CD4-positive, CD25-positive, alpha-beta regulatory T cell (primary cell): Measurements from ENCODE around the gene PLSCR5. TPM values are rescaled to one million over a fixed set of nuclear protein-coding genes. Genes with fewer than 3 reads are reported as not detected.

Source experiments
- ATAC-seq, 2 donors: fragments of 150-1000 bp; cut with Tn5 transposase; one replicate each; pipeline ENCODE4 v1.10.0; 2021; ENCODE audit warnings: low read depth in 2 of 2, moderate number of reproducible peaks in 2 of 2, moderate library complexity in 1 of 2
- DNase-seq, 3 donors: peaks; one replicate each; pipeline versions ENCODE4 v3.0.0 to v3.0.0-alpha.2; 2012 to 2022; ENCODE audit warnings: mixed read lengths in 1 of 3
- H3K27ac ChIP-seq: one replicate; pipeline ENCODE4 v1.7.0; 2013; ENCODE audit warnings: mild to moderate bottlenecking, low read length; ENCODE audit not compliant: insufficient read depth, poor library complexity, severe bottlenecking
- H3K27me3 ChIP-seq: one replicate; pipeline ENCODE4 v1.7.0; 2013; ENCODE audit warnings: low read length; ENCODE audit not compliant: control insufficient read depth, insufficient read depth
- H3K36me3 ChIP-seq: one replicate; pipeline ENCODE4 v1.7.0; 2013; ENCODE audit warnings: mild to moderate bottlenecking, low read length, moderate library complexity; ENCODE audit not compliant: control insufficient read depth, insufficient read depth
- H3K4me1 ChIP-seq: 2 replicates; pipeline ENCODE4 v1.7.0; 2013; ENCODE audit warnings: mild to moderate bottlenecking, low read length; ENCODE audit not compliant: insufficient read depth, control insufficient read depth, poor library complexity, severe bottlenecking
- H3K4me3 ChIP-seq: one replicate; pipeline ENCODE4 v1.7.0; 2013; ENCODE audit warnings: low read depth, mild to moderate bottlenecking, low read length, moderate library complexity
- H3K9me3 ChIP-seq, 2 experiments: 1 replicate in 1 of 2; 2 replicates in 1 of 2; pipeline ENCODE4 v1.7.0; 2013; ENCODE audit warnings: low read length in 2 of 2, mild to moderate bottlenecking in 1 of 2, moderate library complexity in 1 of 2; ENCODE audit not compliant: control insufficient read depth in 2 of 2
- H3K27ac Mint-ChIP-seq, 3 donors: one replicate each; pipeline ENCODE4 v1.8.0; 2020 to 2022; ENCODE audit warnings: mild to moderate bottlenecking in 3 of 3, mixed read lengths in 3 of 3, moderate library complexity in 2 of 3
- H3K27me3 Mint-ChIP-seq: one replicate; pipeline ENCODE4 v1.8.0; 2022; ENCODE audit warnings: mild to moderate bottlenecking, mixed read lengths
- H3K36me3 Mint-ChIP-seq: one replicate; pipeline ENCODE4 v1.8.0; 2020; ENCODE audit warnings: mixed read lengths
- H3K4me1 Mint-ChIP-seq, 4 donors: one replicate each; pipeline ENCODE4 v1.8.0; 2020 to 2022; ENCODE audit warnings: mixed read lengths in 4 of 4, mild to moderate bottlenecking in 1 of 4
- H3K4me3 Mint-ChIP-seq, 4 donors: one replicate each; pipeline ENCODE4 v1.8.0; 2020 to 2022; ENCODE audit warnings: mild to moderate bottlenecking in 4 of 4, mixed read lengths in 4 of 4, moderate library complexity in 3 of 4
- H3K9me3 Mint-ChIP-seq, 7 donors: one replicate each; pipeline ENCODE4 v1.8.0; 2020 to 2022; ENCODE audit warnings: mixed read lengths in 7 of 7, mild to moderate bottlenecking in 3 of 7, moderate library complexity in 2 of 7
- polyA plus RNA-seq, 4 donors: library from polyadenylated mRNA; unstranded; fragments of 300-500 nt; fragmentation: Illumina TruSeq; gene quantifications; one replicate each; pipeline ENCODE4 v1.2.3, GENCODE V29; 2021
- total RNA-seq: library from RNA; stranded (reverse); gene quantifications from one replicate; pipeline ENCODE4 v1.2.3, GENCODE V29; 2022

The PLSCR5 gene
- total and polyA plus RNA-seq, 5 donors from 2014 or later: not detected

- no peak overlapping the region for H3K27ac Mint-ChIP-seq
- ATAC-seq: no peak
Measured at GRCh38 chr3:146611096-146611495, 6.0 kb upstream of the PLSCR5 start.

GRCh38 chr3:146598535-146598934, 6.6 kb downstream of the PLSCR5 start:
- no peak for ATAC-seq

More at GRCh38 chr3:146611096-146611495, 6.0 kb upstream of the PLSCR5 start:
- Mint-ChIP-seq H3K4me1 (no peaks in the 10 kb centered on the region), H3K36me3 (no peaks in the 10 kb centered on the region), H3K27me3 (no peaks in the 10 kb centered on the region), H3K4me3 (no peak overlapping the region), H3K9me3 (peaks cover 0 to 2% (median 0%) of the 10 kb centered on the region in 7 donors)
- no peak for DNase-seq
- no peak overlapping the region for H3K4me3 ChIP-seq
- no peak overlapping the region for H3K27ac ChIP-seq
- no peaks in the 10 kb centered on the region for H3K27me3 ChIP-seq
- H3K36me3 ChIP-seq: no peaks in the 10 kb centered on the region
- H3K9me3 ChIP-seq: no peaks in the 10 kb centered on the region
- no peaks in the 10 kb centered on the region for H3K4me1 ChIP-seq

GRCh38 chr3:146594843-146595482, 10.2 kb downstream of the PLSCR5 start:
- DNase-seq: peak in 1 of 3 donors; percentile 24
- H3K9me3 ChIP-seq: no peaks in the 10 kb centered on the region
- Mint-ChIP-seq H3K27me3 (no peaks in the 10 kb centered on the region), H3K4me1 (no peaks in the 10 kb centered on the region), H3K36me3 (no peaks in the 10 kb centered on the region), H3K27ac (peak overlapping the region in 1 of 3 donors; percentile 51), H3K9me3 (no peaks in the 10 kb centered on the region), H3K4me3 (no peak overlapping the region)
- H3K4me3 ChIP-seq: no peak overlapping the region
- H3K27me3 ChIP-seq: no peaks in the 10 kb centered on the region
- H3K4me1 ChIP-seq: no peaks in the 10 kb centered on the region
- no peak overlapping the region for H3K27ac ChIP-seq
- H3K36me3 ChIP-seq: no peaks in the 10 kb centered on the region
- no peak for ATAC-seq

More at GRCh38 chr3:146598535-146598934, 6.6 kb downstream of the PLSCR5 start:
- no peak for DNase-seq
- H3K27me3 Mint-ChIP-seq: no peaks in the 10 kb centered on the region
- no peaks in the 10 kb centered on the region for H3K36me3 ChIP-seq
- no peaks in the 10 kb centered on the region for H3K27me3 ChIP-seq
- H3K36me3 Mint-ChIP-seq: no peaks in the 10 kb centered on the region
- no peak overlapping the region for H3K27ac Mint-ChIP-seq
- H3K4me1 Mint-ChIP-seq: no peaks in the 10 kb centered on the region
- no peak overlapping the region for H3K4me3 ChIP-seq
- no peaks in the 10 kb centered on the region for H3K4me1 ChIP-seq
- no peaks in the 10 kb centered on the region for H3K9me3 ChIP-seq
- no peaks in the 10 kb centered on the region for H3K9me3 Mint-ChIP-seq
- H3K27ac ChIP-seq: no peak overlapping the region
- H3K4me3 Mint-ChIP-seq: no peak overlapping the region

GRCh38 chr3:146593776-146594175, 11.4 kb downstream of the PLSCR5 start:
- no peak overlapping the region for H3K4me3 ChIP-seq
- no peaks in the 10 kb centered on the region for H3K9me3 ChIP-seq
- no peaks in the 10 kb centered on the region for H3K27me3 ChIP-seq
- no peaks in the 10 kb centered on the region for H3K27me3 Mint-ChIP-seq
- H3K36me3 Mint-ChIP-seq: no peaks in the 10 kb centered on the region
- DNase-seq: no peak
- H3K36me3 ChIP-seq: no peaks in the 10 kb centered on the region
- H3K27ac ChIP-seq: no peak overlapping the region
- H3K4me1 ChIP-seq: no peaks in the 10 kb centered on the region
- no peak overlapping the region for H3K27ac Mint-ChIP-seq
- H3K4me3 Mint-ChIP-seq: no peak overlapping the region
- H3K9me3 Mint-ChIP-seq: no peaks in the 10 kb centered on the region
- ATAC-seq: no peak
- H3K4me1 Mint-ChIP-seq: no peaks in the 10 kb centered on the region

GRCh38 chr3:146590521-146590920, 14.6 kb downstream of the PLSCR5 start:
- ATAC-seq (no peak), DNase-seq (no peak)
- no peaks in the 10 kb centered on the region for H3K36me3 ChIP-seq
- no peaks in the 10 kb centered on the region for H3K36me3 Mint-ChIP-seq
- H3K4me3 Mint-ChIP-seq: no peak overlapping the region
- H3K9me3 Mint-ChIP-seq: peaks cover 0 to 1% (median 0%) of the 10 kb centered on the region in 7 donors
- no peak overlapping the region for H3K27ac ChIP-seq
- no peak overlapping the region for H3K27ac Mint-ChIP-seq
- H3K4me3 ChIP-seq: no peak overlapping the region
- no peaks in the 10 kb centered on the region for H3K27me3 ChIP-seq
- H3K9me3 ChIP-seq: no peaks in the 10 kb centered on the region
- no peaks in the 10 kb centered on the region for H3K4me1 Mint-ChIP-seq
- no peaks in the 10 kb centered on the region for H3K27me3 Mint-ChIP-seq
- no peaks in the 10 kb centered on the region for H3K4me1 ChIP-seq

GRCh38 chr3:146589899-146590508, 15.1 kb downstream of the PLSCR5 start:
- H3K4me3 ChIP-seq: no peak overlapping the region
- H3K36me3 Mint-ChIP-seq: no peaks in the 10 kb centered on the region
- DNase-seq: peak in 2 of 3 donors; percentile 8 to 31
- no peaks in the 10 kb centered on the region for H3K27me3 ChIP-seq
- H3K9me3 ChIP-seq: no peaks in the 10 kb centered on the region
- H3K4me3 Mint-ChIP-seq: no peak overlapping the region
- H3K27ac Mint-ChIP-seq: no peak overlapping the region
- H3K27me3 Mint-ChIP-seq: no peaks in the 10 kb centered on the region
- peaks cover 0 to 1% (median 0%) of the 10 kb centered on the region in 7 donors for H3K9me3 Mint-ChIP-seq
- no peaks in the 10 kb centered on the region for H3K4me1 ChIP-seq
- H3K36me3 ChIP-seq: no peaks in the 10 kb centered on the region
- no peak for ATAC-seq
- no peaks in the 10 kb centered on the region for H3K4me1 Mint-ChIP-seq
- no peak overlapping the region for H3K27ac ChIP-seq

GRCh38 chr3:146585156-146585555, 20.0 kb downstream of the PLSCR5 start:
- DNase-seq: no peak
- Mint-ChIP-seq H3K36me3 (no peaks in the 10 kb centered on the region), H3K9me3 (peaks cover 0 to 4% (median 0%) of the 10 kb centered on the region in 7 donors), H3K27ac (no peak overlapping the region), H3K27me3 (peaks cover 2% of the 10 kb centered on the region), H3K4me1 (no peaks in the 10 kb centered on the region), H3K4me3 (no peak overlapping the region)
- no peak overlapping the region for H3K27ac ChIP-seq
- no peak overlapping the region for H3K4me3 ChIP-seq
- no peaks in the 10 kb centered on the region for H3K4me1 ChIP-seq
- H3K36me3 ChIP-seq: no peaks in the 10 kb centered on the region
- H3K9me3 ChIP-seq: no peaks in the 10 kb centered on the region
- no peak for ATAC-seq
- no peaks in the 10 kb centered on the region for H3K27me3 ChIP-seq

- Mint-ChIP-seq H3K36me3 (no peaks in the 10 kb centered on the region), H3K27ac (no peak overlapping the region)
- no peak for ATAC-seq
Measured at GRCh38 chr3:146581951-146582467, 23.1 kb downstream of the PLSCR5 start.

More at GRCh38 chr3:146581951-146582467, 23.1 kb downstream of the PLSCR5 start:
- Histone ChIP-seq H3K9me3 (no peaks in the 10 kb centered on the region), H3K27me3 (no peaks in the 10 kb centered on the region), H3K4me3 (no peak overlapping the region), H3K36me3 (no peaks in the 10 kb centered on the region), H3K27ac (no peak overlapping the region), H3K4me1 (no peaks in the 10 kb centered on the region)
- peak in 1 of 3 donors; percentile 5 for DNase-seq
- H3K4me3 Mint-ChIP-seq: no peak overlapping the region
- peaks cover 0 to 4% (median 0%) of the 10 kb centered on the region in 7 donors for H3K9me3 Mint-ChIP-seq
- H3K27me3 Mint-ChIP-seq: peaks cover 4% of the 10 kb centered on the region
- H3K4me1 Mint-ChIP-seq: no peaks in the 10 kb centered on the region
